ENCODE data around the gene ARHGAP45.

The ARHGAP45 gene

GRCh38 chr19:1073063-1073955, 6.3 kb downstream of the ARHGAP45 start:
- DNase-seq: no peak

- no peak for DNase-seq
These were observed 7.1 kb downstream of the ARHGAP45 start for GRCh38 chr19:1073956-1074517.

- DNase-seq: no peak
These were observed 7.7 kb downstream of the ARHGAP45 start for GRCh38 chr19:1074544-1075283.

- DNase-seq: no peak
These were observed 9.0 kb downstream of the ARHGAP45 start for GRCh38 chr19:1076046-1076386.

- no peak for DNase-seq
These were observed 10.0 kb downstream of the ARHGAP45 start for GRCh38 chr19:1076951-1077350.

GRCh38 chr19:1079566-1080111, 12.7 kb downstream of the ARHGAP45 start:
- DNase-seq: no peak

- no peak for DNase-seq
These were observed 13.6 kb downstream of the ARHGAP45 start for GRCh38 chr19:1080360-1081161.

- no peak for DNase-seq
These were observed 14.6 kb downstream of the ARHGAP45 start for GRCh38 chr19:1081301-1082164.

- DNase-seq: no peak
These were observed 15.4 kb downstream of the ARHGAP45 start for GRCh38 chr19:1082165-1082927.

- no peak for DNase-seq
These were observed 16.2 kb downstream of the ARHGAP45 start for GRCh38 chr19:1082928-1083816.

GRCh38 chr19:1084024-1084868, 17.3 kb downstream of the ARHGAP45 start:
- no peak for DNase-seq

- no peak for DNase-seq
These were observed 18.2 kb downstream of the ARHGAP45 start for GRCh38 chr19:1085053-1085658.

- DNase-seq: no peak
These were observed 18.9 kb downstream of the ARHGAP45 start for GRCh38 chr19:1085676-1086442.

- no peak for DNase-seq
These were observed 19.6 kb downstream of the ARHGAP45 start for GRCh38 chr19:1086613-1087012.

- no peak for DNase-seq
These were observed 20.9 kb downstream of the ARHGAP45 start for GRCh38 chr19:1087813-1088415.

- DNase-seq: no peak
These were observed 21.5 kb downstream of the ARHGAP45 start for GRCh38 chr19:1088416-1089010.

All from fibroblast of skin of abdomen (primary cell).